HUES6 (cell line): ENCODE measurements around the gene LIFR.

Experiments
- H3K27ac ChIP-seq: 2 replicates; pipeline ENCODE4 v1.7.0; 2013; ENCODE audit warnings: low read depth, mild to moderate bottlenecking, low read length, inconsistent platforms
- H3K27me3 ChIP-seq: 2 replicates; pipeline ENCODE4 v1.6.1; 2013; ENCODE audit warnings: low read length; ENCODE audit not compliant: control insufficient read depth, insufficient read depth
- H3K36me3 ChIP-seq: 2 replicates; pipeline ENCODE4 v1.6.1; 2013; ENCODE audit warnings: low read length; ENCODE audit not compliant: control insufficient read depth, insufficient read depth
- H3K4me1 ChIP-seq: 2 replicates; pipeline ENCODE4 v1.6.1; 2013; ENCODE audit warnings: low read length; ENCODE audit not compliant: control insufficient read depth, insufficient read depth
- H3K4me3 ChIP-seq: 2 replicates; pipeline ENCODE4 v1.5.1; 2013; ENCODE audit warnings: low read depth, low read length
- H3K9ac ChIP-seq: one replicate; pipeline ENCODE4 v1.6.1; 2013; ENCODE audit warnings: mild to moderate bottlenecking, low read length
- H3K9me3 ChIP-seq: 2 replicates; pipeline ENCODE4 v1.6.1; 2013; ENCODE audit warnings: low read depth, low read length; ENCODE audit not compliant: control insufficient read depth, insufficient read depth

Gene LIFR

DNA sequence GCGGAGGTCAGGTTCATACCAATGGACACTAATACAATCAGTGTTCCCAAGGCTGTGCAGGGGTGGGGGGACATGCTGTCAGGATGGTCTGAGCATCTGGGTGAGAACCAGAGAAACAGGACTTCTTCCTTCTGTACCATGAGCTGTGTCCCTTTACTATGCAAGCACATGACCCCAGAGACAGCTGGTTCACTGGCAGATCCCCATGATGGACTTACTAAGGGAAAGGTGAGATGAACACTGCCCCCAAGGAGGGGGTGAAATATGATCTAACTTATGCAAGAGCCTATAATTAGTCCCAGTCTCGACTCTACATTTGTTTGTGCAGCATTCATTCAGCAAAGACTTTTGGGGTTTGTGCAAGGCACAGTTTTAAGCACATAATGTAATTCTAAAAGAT, 91.4 kb downstream of the LIFR start:
- no peak overlapping the region for H3K4me3 ChIP-seq
- H3K9ac ChIP-seq, result no peak overlapping the region
- no peaks in the 10 kb centered on the region for H3K36me3 ChIP-seq
- no peaks in the 10 kb centered on the region for H3K9me3 ChIP-seq
- H3K27ac ChIP-seq, result no peak overlapping the region
- peaks cover 16% of the 10 kb centered on the region for H3K4me1 ChIP-seq
- no peaks in the 10 kb centered on the region for H3K27me3 ChIP-seq

DNA sequence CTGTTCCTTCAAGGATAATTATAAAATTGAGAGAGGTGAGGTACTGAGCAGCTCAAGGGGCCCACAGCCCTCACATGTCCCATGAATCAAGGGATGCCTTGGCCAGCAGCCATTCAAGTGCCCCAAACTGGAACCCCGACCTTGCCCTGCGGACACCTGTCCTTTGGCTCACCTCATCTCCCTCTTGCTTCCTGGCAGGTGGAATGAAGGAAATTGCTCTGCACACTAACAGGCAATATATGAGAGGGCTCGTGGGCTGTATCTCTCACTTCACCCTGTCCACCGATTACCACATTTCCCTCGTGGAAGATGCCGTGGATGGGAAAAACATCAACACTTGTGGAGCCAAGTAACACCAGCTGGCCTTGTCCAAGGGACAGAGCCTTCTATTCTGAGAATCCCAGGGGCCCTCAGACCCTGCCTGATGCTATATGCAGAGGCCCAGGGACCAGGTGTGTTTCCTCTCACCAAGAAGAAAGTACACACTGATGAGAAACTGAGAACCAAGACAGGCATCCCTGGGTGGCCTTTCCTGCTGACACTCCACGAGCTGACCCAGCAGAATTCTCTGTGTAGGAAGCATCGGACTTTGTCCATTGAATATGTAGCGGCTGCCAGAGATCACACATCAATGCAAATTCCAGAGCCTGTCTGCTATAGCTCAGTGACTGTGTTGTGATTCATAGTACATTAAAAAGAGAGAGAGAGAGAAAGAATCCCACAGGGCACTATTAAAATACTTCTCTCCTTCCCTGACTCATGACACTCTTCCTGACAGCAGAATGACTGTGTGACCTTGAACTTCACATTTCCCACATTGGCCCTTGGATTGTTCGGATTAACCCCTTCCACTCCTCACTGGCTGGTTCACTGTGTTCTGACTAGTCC, 92.6 kb downstream of the LIFR start:
- Histone ChIP-seq H3K27me3 (no peaks in the 10 kb centered on the region), H3K4me1 (peaks cover 16% of the 10 kb centered on the region), H3K27ac (no peak overlapping the region), H3K36me3 (no peaks in the 10 kb centered on the region), H3K4me3 (no peak overlapping the region), H3K9me3 (no peaks in the 10 kb centered on the region), H3K9ac (no peak overlapping the region)

DNA sequence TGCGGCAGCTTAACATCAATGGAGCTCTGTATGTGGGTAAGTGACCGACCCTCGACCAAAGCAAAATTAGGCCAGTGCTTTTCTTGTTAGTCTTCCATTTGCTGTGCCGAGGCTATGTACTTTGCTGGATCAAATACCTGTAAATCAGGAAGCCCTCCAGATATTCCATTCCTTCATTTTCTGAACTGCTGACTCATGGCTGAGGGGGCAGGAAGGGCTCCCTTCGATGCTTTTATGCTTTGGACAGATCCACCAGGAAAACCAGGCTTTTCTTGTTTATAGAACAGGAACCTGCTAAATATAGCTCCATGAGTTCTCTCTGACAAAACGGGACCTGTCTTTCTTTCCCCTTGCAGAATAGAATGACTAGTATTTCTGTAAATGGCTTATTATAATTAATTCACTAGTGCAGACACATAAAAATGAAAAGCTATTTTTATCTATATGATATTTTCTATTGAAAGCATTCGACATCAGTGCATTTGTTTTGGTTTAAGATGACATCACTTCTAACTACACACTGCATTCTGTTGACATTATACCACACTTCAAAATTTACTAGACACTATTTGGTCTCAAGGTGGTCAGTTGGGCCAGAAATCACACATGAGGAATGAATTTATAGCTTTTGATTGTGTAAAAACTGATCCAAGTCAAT, 93.3 kb downstream of the LIFR start:
- Histone ChIP-seq H3K9ac (no peak overlapping the region), H3K9me3 (no peaks in the 10 kb centered on the region), H3K4me1 (peaks cover 14% of the 10 kb centered on the region), H3K4me3 (no peak overlapping the region), H3K27ac (no peak overlapping the region), H3K36me3 (no peaks in the 10 kb centered on the region), H3K27me3 (no peaks in the 10 kb centered on the region)

DNA sequence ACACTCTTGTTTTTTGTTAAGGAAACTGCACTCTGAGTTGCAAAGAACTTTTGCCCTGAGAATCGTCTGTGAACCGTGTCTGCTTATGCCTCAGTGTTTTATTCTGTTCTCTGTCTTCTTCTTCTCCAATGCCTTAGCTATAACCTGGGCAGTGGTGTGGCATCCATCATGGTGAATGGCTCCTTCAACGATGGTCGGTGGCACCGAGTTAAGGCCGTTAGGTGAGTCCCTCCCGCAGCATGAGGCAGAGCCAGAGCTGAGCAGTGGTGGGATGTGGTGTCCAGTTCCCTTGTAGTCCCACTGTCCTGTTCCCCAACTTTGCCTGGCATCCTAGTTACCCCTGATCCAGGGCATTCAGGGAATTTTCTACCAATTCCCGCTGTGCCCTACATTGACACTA, 98.3 kb downstream of the LIFR start:
- no peak overlapping the region for H3K4me3 ChIP-seq

DNA sequence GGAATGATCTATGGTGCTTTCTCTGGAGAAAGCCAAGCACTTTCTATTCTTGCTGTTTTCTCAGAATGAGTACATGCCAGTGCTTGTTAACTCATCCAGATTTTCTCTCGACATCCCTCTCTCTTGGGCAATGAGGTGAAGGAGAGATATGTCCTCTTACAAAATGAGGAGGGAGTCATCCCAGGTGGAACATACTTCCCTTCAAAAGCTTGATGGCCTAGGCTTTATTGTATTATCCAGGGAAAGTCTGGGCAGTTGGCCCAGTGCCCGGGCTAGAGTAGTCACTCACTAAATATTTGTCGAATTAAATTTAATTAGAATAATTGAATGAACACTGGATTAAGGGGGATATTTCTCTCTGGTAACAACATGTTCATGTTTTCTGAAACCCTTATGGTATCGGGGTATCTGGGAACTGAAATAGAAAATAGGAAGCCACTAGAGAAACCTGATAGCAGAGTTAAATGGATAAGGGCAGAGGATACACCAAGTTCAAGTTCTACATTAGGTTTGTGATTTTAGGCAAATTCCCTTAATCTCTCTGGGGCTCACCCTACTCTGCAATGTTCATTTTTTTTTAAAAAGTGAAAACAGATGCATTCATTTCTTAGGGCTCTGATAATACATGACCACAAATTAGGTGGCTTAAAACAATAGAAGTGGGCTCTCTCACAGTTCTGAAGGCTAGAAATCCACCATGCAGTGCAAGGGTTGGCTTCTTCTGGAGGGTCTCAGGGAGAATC, 99.6 kb downstream of the LIFR start:
- H3K27ac ChIP-seq, result no peak overlapping the region
- no peaks in the 10 kb centered on the region for H3K9me3 ChIP-seq
- H3K27me3 ChIP-seq, result no peaks in the 10 kb centered on the region
- H3K4me1 ChIP-seq, result no peaks in the 10 kb centered on the region
- H3K36me3 ChIP-seq, result no peaks in the 10 kb centered on the region
- no peak overlapping the region for H3K9ac ChIP-seq
- H3K4me3 ChIP-seq, result no peak overlapping the region

More for the DNA sequence above, 98.3 kb downstream of the LIFR start:
- H3K36me3 ChIP-seq, result no peaks in the 10 kb centered on the region
- H3K9ac ChIP-seq, result no peak overlapping the region
- H3K27me3 ChIP-seq, result no peaks in the 10 kb centered on the region
- H3K27ac ChIP-seq, result no peak overlapping the region
- no peaks in the 10 kb centered on the region for H3K4me1 ChIP-seq
- no peaks in the 10 kb centered on the region for H3K9me3 ChIP-seq

- Histone ChIP-seq H3K27ac (no peak overlapping the region), H3K9ac (no peak overlapping the region), H3K27me3 (no peaks in the 10 kb centered on the region), H3K36me3 (no peaks in the 10 kb centered on the region), H3K4me3 (no peak overlapping the region), H3K4me1 (no peaks in the 10 kb centered on the region), H3K9me3 (no peaks in the 10 kb centered on the region)
Observed at GRCh38 chr5:38455796-38456330, 100.6 kb downstream of the LIFR start.

DNA sequence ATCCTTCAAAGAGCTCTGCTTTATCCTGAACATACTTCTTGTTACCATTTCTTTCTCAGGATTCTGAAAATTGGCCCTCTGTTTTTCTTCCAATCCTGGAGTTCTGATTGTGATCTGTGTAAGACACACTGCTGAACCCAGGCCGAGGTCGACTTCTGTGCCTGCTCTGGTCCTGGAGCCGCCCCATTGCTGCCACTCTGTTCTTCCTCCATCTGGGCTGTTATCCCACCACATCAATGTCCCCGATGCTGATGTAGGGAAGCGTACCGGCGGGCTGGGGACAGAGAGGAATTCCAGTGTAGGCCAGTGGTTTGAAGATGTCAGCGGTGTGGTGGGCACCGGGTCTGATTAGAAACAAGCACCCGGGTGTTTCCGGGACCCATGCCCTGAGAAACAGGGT, 102.5 kb downstream of the LIFR start:
- Histone ChIP-seq H3K27ac (no peak overlapping the region), H3K4me1 (no peaks in the 10 kb centered on the region), H3K27me3 (no peaks in the 10 kb centered on the region)

DNA sequence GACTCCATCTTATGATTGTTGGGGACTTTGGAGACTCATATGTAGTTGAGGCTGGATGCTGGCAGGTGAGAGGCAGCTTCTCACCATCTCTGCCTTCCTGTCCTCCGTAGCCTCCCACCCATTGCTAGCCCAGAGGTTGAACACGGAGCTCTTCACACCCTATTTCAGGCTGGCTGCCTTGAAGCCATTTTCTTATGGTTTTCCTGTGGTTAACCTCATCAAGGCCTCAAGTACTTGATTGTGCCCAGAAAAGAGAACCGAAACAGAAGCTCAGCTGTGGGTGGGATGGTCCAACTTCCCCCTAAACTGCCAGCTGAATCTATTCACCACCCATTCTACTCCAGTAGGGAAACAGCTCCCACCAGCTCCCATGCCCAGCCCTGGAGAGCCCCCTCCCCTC, 102.9 kb downstream of the LIFR start:
- H3K9me3 ChIP-seq, result no peaks in the 10 kb centered on the region
- H3K9ac ChIP-seq, result no peak overlapping the region
- no peaks in the 10 kb centered on the region for H3K27me3 ChIP-seq
- H3K27ac ChIP-seq, result no peak overlapping the region
- no peaks in the 10 kb centered on the region for H3K4me1 ChIP-seq
- no peaks in the 10 kb centered on the region for H3K36me3 ChIP-seq
- no peak overlapping the region for H3K4me3 ChIP-seq

More for the DNA sequence above, 102.5 kb downstream of the LIFR start:
- Histone ChIP-seq H3K9me3 (no peaks in the 10 kb centered on the region), H3K4me3 (no peak overlapping the region), H3K9ac (no peak overlapping the region), H3K36me3 (no peaks in the 10 kb centered on the region)

DNA sequence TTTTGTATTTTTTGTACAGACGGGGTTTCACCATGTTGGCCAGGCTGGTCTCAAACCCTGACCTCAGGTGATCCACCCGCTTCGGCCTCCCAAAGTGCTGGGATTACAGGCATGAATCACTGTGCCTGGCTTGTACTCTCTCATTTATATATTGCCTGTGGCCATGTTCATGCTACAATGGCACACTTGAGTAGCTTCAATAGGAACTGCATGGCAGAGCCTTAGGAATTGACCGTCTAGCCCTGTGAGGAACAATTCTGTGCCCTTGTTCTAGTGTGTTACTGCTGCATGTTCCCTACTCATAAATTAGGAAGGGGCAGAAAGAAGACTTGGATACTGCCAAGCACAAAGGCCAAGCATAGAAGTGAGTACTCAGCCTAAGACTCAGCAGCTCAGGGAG, 104.2 kb downstream of the LIFR start:
- Histone ChIP-seq H3K4me1 (no peaks in the 10 kb centered on the region), H3K4me3 (no peak overlapping the region), H3K27ac (no peak overlapping the region), H3K9ac (no peak overlapping the region), H3K27me3 (no peaks in the 10 kb centered on the region), H3K9me3 (no peaks in the 10 kb centered on the region), H3K36me3 (no peaks in the 10 kb centered on the region)

DNA sequence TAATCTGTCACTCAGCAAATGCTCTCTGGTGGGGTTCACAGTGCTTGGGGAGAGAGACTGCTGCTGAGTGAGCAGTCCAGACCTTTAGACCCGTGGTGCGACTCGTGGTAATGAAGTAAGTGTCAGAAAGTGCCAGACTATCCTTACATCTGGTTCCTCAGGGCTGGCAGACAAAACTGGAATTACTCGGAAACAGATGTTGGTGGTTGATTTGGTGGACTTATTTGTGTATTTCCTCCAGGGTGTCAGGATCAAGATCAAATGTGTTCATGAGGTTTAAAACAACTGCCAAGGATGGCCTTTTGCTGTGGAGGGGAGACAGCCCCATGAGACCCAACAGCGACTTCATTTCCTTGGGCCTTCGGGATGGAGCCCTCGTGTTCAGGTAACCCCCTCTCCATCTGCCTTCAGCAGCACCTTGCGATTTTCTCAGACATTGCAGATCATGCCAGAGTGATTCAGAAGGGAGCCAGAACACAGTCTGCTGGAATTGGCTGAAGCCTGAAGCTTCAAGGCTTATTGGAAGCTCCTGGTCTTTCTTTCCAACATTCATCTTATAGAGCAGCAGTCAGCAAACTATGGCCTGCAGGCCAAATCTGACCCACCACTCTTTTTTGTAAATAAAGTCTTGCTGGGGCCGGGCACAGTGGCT, 105.2 kb downstream of the LIFR start:
- H3K27me3 ChIP-seq, result no peaks in the 10 kb centered on the region
- no peaks in the 10 kb centered on the region for H3K9me3 ChIP-seq
- H3K27ac ChIP-seq, result no peak overlapping the region
- no peaks in the 10 kb centered on the region for H3K36me3 ChIP-seq
- H3K9ac ChIP-seq, result no peak overlapping the region
- H3K4me1 ChIP-seq, result no peaks in the 10 kb centered on the region
- no peak overlapping the region for H3K4me3 ChIP-seq
